Psoas muscle (tissue), 8 donors: ENCODE results near the gene SEMA3F. TPM values are rescaled to one million over a fixed set of nuclear protein-coding genes. Genes with fewer than 3 reads are reported as not detected.

ENCODE experiments used
- ATAC-seq, 4 donors: fragments of 200-7000 bp; cut with Tn5 transposase; one replicate each; pipeline ENCODE4 v1.9.1; 2020; ENCODE audit warnings: moderate library complexity in 3 of 4, mild to moderate bottlenecking in 2 of 4
- DNase-seq, 2 donors: peaks; one replicate each; pipeline ENCODE4 v3.0.0-alpha.2; 2020
- H3K27ac ChIP-seq: fragments of 200-600 bp; one replicate; pipeline ENCODE4 v1.8.0; 2022
- H3K27me3 ChIP-seq, 3 donors: fragments of 200-600 bp in 1 of 3; one replicate each; pipeline versions ENCODE4 v1.6.1 to v1.8.0; 2013 to 2022; ENCODE audit warnings: low read length in 2 of 3, mild to moderate bottlenecking in 2 of 3, moderate library complexity in 1 of 3; ENCODE audit not compliant: insufficient read depth in 3 of 3
- H3K36me3 ChIP-seq, 2 donors: fragments of 200-600 bp in 1 of 2; one replicate each; pipeline versions ENCODE4 v1.6.1 to v1.8.0; 2013 to 2022; ENCODE audit warnings: low read depth in 1 of 2, mild to moderate bottlenecking in 1 of 2, moderate library complexity in 1 of 2; ENCODE audit not compliant: insufficient read depth in 1 of 2
- H3K4me1 ChIP-seq: fragments of 200-600 bp; one replicate; pipeline ENCODE4 v1.8.0; 2022
- H3K4me3 ChIP-seq: fragments of 200-600 bp; one replicate; pipeline ENCODE4 v1.8.0; 2022; ENCODE audit warnings: mild to moderate bottlenecking
- H3K9me3 ChIP-seq: fragments of 200-600 bp; one replicate; pipeline ENCODE4 v1.8.0; 2022
- CTCF ChIP-seq: fragments of 200-600 bp; IDR thresholded peaks from one replicate; pipeline ENCODE4 v1.8.0; 2022; ENCODE audit warnings: antibody characterized with exemption
- WGBS, 3 donors: extraction: QIAGEN DNeasy Blood & Tissue Kit; methylation state at CpG; one replicate each; pipeline versions ENCODE4 v1.1.6 to v1.1.7; 2013; 5-methylcytosine and 5-hydroxymethylcytosine counted together
- intact Hi-C, 2 donors: fragments of 100-400 bp; cut with DNase I; formaldehyde crosslinking; loops; one replicate each; pipeline versions ENCODE4 v1.11.0 to v1.14.2; 2022
- polyA plus RNA-seq, 3 donors: library from polyadenylated mRNA; stranded (reverse); fragments of 200-250 nt; gene quantifications; one replicate each; pipeline ENCODE4 v1.2.3, GENCODE V29; 2013
- total RNA-seq, 4 donors: library from RNA; stranded (reverse); fragmentation: NEBNext Ultra II Directional in 2 of 4; extraction: Animal tissue kit (Norgen Biotek cat#: 25700) in 2 of 4; gene quantifications; one replicate each; pipeline versions ENCODE4 v1.2.1 to v1.2.4, GENCODE V29; 2021 to 2023
- donor health status: healthy with polysubstance abuse.
- donor health status: DM: no; HTN: no; CAD: no; lungs with moderate emphysema.
- donor health status: Bipolar disorder and iron deficiency.
- donor health status: healthy.
- donor health status: DM: yes; HTN: yes; CAD: no.
- donor health status: DM: no; HTN: no; CAD: no.
- donor health status: DM: no; HTN: no; CAD: no.
- donor health status: DM: yes; HTN: yes; CAD: no.

The SEMA3F gene
- total and polyA plus RNA-seq, 7 donors: 4.7 to 13.7 (median 7.6) TPM

DNA sequence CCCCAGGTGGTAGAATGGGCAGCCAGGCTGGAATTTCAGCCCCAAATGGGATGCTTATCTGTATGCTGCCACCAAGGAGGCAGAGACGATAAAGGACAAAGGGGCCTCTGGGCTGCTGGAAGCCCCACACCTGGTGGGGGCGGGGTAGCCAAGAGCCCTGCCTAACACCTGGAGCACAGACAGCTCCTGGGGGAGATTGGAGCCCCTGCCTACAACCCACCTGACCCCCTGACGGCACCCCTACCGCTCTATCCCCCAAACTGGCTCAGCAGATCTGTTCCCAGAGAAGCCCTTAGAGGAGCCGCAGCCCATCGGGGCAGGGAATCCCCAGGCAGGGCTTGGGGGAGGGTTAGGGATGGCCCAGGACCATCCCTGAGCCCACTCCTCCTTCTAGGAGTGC is 15.8 kb upstream of the SEMA3F start:
- Histone ChIP-seq H3K27ac (no peak overlapping the region), H3K36me3 (no peaks in the 10 kb centered on the region), H3K4me3 (no peak overlapping the region), H3K9me3 (no peaks in the 10 kb centered on the region), H3K4me1 (peaks cover 5% of the 10 kb centered on the region), H3K27me3 (no peaks in the 10 kb centered on the region)
- DNase-seq: no peak
- 73 to 78% (median 75%) methylated on average over 6 of the region's 6 CpGs for WGBS, 3 donors
- ATAC-seq: no peak
- intact Hi-C loops: no loop called here
- no peak for TF ChIP-seq CTCF

- Histone ChIP-seq H3K27me3 (no peaks in the 10 kb centered on the region), H3K27ac (no peak overlapping the region), H3K36me3 (no peaks in the 10 kb centered on the region), H3K9me3 (no peaks in the 10 kb centered on the region), H3K4me1 (peaks cover 5% of the 10 kb centered on the region), H3K4me3 (no peak overlapping the region)
- 85 to 89% (median 86%) methylated on average over 13 of the region's 13 CpGs for WGBS, 3 donors
- TF ChIP-seq CTCF: no peak
- ATAC-seq (no peak), DNase-seq (no peak)
- intact Hi-C loops: no loop called here
Measured at GRCh38 chr3:50139718-50140423, 15.3 kb upstream of the SEMA3F start.

DNA sequence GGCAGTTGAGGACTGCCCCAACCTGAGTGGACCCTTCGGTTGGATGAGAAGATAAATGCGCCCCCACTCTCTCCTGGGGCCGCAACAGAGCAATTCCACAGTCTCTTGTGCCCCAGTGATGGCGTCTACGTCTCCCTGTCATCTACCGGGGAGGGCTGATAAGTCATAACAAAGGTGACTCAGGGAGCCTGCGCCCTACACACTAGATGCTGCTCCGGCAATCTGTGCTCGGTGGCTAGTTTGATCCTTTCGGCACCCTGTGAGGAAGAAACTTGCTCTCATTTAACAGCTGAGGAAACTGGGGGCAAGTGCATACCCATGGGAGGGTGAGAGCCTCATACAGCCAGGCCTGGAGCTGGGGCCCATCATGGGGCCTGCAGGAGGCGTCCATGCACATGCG is 14.1 kb upstream of the SEMA3F start:
- H3K36me3 ChIP-seq: no peaks in the 10 kb centered on the region
- intact Hi-C loops: no loop called here
- H3K4me1 ChIP-seq: peaks cover 5% of the 10 kb centered on the region
- no peaks in the 10 kb centered on the region for H3K9me3 ChIP-seq
- TF ChIP-seq CTCF: no peak
- no peak for ATAC-seq
- 92 to 95% (median 92%) methylated on average over 12 of the region's 12 CpGs for WGBS, 3 donors
- no peaks in the 10 kb centered on the region for H3K27me3 ChIP-seq
- H3K27ac ChIP-seq: no peak overlapping the region
- H3K4me3 ChIP-seq: no peak overlapping the region
- no peak for DNase-seq

DNA sequence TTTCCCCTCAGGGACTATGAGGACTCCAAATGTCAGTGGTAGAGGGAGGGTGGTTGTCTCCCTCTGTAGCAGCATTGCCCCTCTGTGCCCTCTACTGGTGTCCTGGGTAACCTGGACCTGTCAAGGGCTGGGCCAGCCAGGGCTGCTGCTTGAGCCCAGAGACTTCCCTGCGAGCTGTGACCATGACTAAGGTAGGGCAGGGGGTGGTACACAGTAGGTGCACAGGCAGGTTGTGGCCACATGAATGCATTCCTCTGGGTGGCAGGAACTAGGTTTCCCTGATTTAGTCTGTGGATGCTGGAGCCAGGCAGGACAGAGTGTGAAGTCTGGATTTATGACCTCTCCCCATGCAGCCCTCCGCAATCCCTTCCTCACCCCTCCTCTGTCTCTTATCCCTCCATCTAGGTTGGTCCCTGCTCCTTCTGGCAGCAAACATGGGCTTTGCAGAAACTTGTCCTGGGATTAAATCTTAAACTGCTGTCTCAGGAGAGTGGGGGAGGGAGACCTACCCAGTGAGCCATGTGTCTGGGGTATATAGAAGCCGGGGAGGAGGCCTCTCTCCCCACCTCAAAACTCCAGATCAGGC is 8.7 kb upstream of the SEMA3F start:
- Histone ChIP-seq H3K4me1 (no peaks in the 10 kb centered on the region), H3K9me3 (no peaks in the 10 kb centered on the region), H3K4me3 (no peak overlapping the region), H3K36me3 (no peaks in the 10 kb centered on the region), H3K27me3 (no peaks in the 10 kb centered on the region), H3K27ac (no peak overlapping the region)
- DNase-seq: no peak
- TF ChIP-seq CTCF: no peak
- ATAC-seq: no peak
- intact Hi-C loops: no loop called here
- WGBS, 3 donors: 93 to 97% (median 94%) methylated on average over 3 of the region's 3 CpGs
